Right cardiac atrium (tissue), 5 donors: ENCODE results near the gene ARF6. TPM values are rescaled to one million over a fixed set of nuclear protein-coding genes. Genes with fewer than 3 reads are reported as not detected.
A peak's percentile ranks its signal among the peaks of the same experiment; 100 is the strongest.

ENCODE experiments used
- ATAC-seq, 2 donors: fragments of 200-7000 bp; cut with Tn5 transposase; one replicate each; pipeline versions ENCODE4 v1.8.0 to v1.9.1; 2020; ENCODE audit warnings: moderate library complexity in 2 of 2, mild to moderate bottlenecking in 1 of 2
- DNase-seq, 3 donors: peaks; one replicate each; pipeline ENCODE4 v3.0.0-alpha.2; 2020
- H3K27ac ChIP-seq: one replicate; pipeline ENCODE4 v1.5.1; 2013; ENCODE audit warnings: mild to moderate bottlenecking, low read length, control low read depth, moderate library complexity
- H3K27me3 ChIP-seq: one replicate; pipeline ENCODE4 v1.6.1; 2013; ENCODE audit not compliant: control insufficient read depth, insufficient read depth
- H3K4me1 ChIP-seq: one replicate; pipeline ENCODE4 v1.6.1; 2013; ENCODE audit warnings: low read length; ENCODE audit not compliant: control insufficient read depth, insufficient read depth
- H3K4me3 ChIP-seq: one replicate; pipeline ENCODE4 v1.5.1; 2013; ENCODE audit warnings: low read length, control low read depth
- H3K9me3 ChIP-seq: one replicate; pipeline ENCODE4 v1.6.1; 2013; ENCODE audit warnings: low read length; ENCODE audit not compliant: control insufficient read depth
- WGBS: extraction: QIAGEN DNeasy Blood & Tissue Kit; methylation state at CpG from one replicate; pipeline ENCODE4 v1.1.7; 2013; 5-methylcytosine and 5-hydroxymethylcytosine counted together
- intact Hi-C, 4 donors: fragments of 100-400 bp; cut with DNase I; formaldehyde crosslinking; loops; one replicate each; pipeline versions ENCODE4 v1.11.0 to v1.14.0; 2022 to 2023
- polyA plus RNA-seq: library from polyadenylated mRNA; stranded (reverse); fragments of 200-250 nt; gene quantifications from one replicate; pipeline ENCODE4 v1.2.3, GENCODE V29; 2013
- total RNA-seq, 4 donors: library from RNA; stranded (reverse); fragmentation: NEBNext Ultra II Directional; extraction: Animal tissue kit (Norgen Biotek cat#: 25700); gene quantifications; one replicate each; pipeline ENCODE4 v1.2.1, GENCODE V29; 2021
- donor health status: healthy with polysubstance abuse.
- donor health status: DM: no; HTN: yes; CAD: no.
- donor health status: DM: no; HTN: no; CAD: no.
- donor health status: DM: no; HTN: yes; CAD: no; lungs with severe emphysema.
- donor health status: DM: yes; HTN: yes; CAD: no.

ARF6 gene
- total and polyA plus RNA-seq, 5 donors = 16.5 to 34.6 (median 27.3) TPM

DNA sequence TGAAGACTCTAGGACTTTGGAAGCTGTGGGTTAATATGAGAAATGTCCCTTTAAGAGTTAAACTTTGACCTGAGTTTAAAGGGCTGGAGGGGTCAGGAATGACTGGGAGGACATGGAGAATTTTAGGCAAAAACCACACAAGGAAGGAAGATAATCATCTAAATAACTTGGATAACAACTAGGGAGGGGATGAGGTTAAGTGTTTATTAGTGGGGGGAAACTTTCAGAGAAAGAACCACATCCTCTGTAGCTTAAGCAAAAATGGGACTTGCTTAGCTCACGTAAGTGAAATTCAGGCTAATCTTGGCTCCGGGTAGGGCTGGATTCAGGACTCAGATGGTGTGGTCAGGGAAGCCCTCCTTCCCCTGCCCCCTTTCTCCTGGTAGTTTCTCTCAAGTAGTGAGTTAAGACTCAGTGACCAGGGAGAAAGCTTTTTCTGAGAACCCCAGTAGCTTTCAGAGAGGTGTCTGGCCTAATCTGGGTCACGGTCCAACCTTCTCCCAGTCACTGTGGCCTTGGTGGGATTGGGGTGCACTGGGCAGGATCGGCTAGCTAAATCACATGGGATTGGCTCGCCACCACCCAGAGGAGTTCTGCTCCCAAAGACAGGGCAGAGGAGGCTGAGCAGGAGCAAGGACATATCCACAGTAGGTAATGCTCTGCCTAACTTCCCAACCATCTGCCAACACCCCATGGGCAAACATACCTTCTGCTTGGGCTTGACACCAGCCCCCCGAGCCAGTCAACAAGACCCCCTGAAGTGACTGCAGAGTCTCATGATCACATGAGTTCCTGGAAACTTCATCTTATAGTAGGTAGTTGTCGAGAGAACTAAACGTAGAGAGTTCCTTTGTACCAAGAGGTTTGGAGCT, 52.8 kb downstream of the ARF6 start:
- Histone ChIP-seq H3K27me3 (no peaks in the 10 kb centered on the region), H3K9me3 (no peaks in the 10 kb centered on the region), H3K4me1 (peaks cover 3% of the 10 kb centered on the region), H3K4me3 (no peak overlapping the region), H3K27ac (peak overlapping the region; percentile 13)
- 91% methylated on average over 8 of the region's 8 CpGs for WGBS
- DNase-seq (no peak), ATAC-seq (peak in 1 of 2 donors; percentile 14)
- intact Hi-C loops = no loop called here

Other genes with a start within 250 kb of the ARF6 start
- gene POLE2, start 204.9 kb upstream of the ARF6 start, total RNA-seq = 1 to 10 TPM in 3 of 4 donors, under 1 TPM in 1; 0.59 to 2.0 (median 1.6) TPM
- gene POLE2, start 204.9 kb upstream of the ARF6 start, polyA plus RNA-seq = 0.81 TPM
- 10 to 100 TPM; 10.4 to 14.5 (median 12.1) TPM for gene KLHDC1, start 200.0 kb upstream of the ARF6 start, total RNA-seq
- 5.3 TPM for gene KLHDC1, start 200.0 kb upstream of the ARF6 start, polyA plus RNA-seq
- gene KLHDC2, start 124.9 kb upstream of the ARF6 start, total RNA-seq = 10 to 100 TPM; 71.5 to 91.9 (median 74.1) TPM
- 77.3 TPM for gene KLHDC2, start 124.9 kb upstream of the ARF6 start, polyA plus RNA-seq
- 10 to 100 TPM; 47.0 to 54.4 (median 51.7) TPM for gene NEMF, start 40.3 kb upstream of the ARF6 start, total RNA-seq
- gene NEMF, start 40.3 kb upstream of the ARF6 start, polyA plus RNA-seq = 27.0 TPM
- gene VCPKMT, start 223.5 kb downstream of the ARF6 start, total RNA-seq = 1 to 10 TPM; 2.8 to 4.3 (median 3.3) TPM
- 3.8 TPM for gene VCPKMT, start 223.5 kb downstream of the ARF6 start, polyA plus RNA-seq